ENCODE measurements around the gene STH.

- TF ChIP-seq EZH2 (IDR thresholded peaks at IDR 0.05; ENCODE audit: insufficient read depth, low read length), result no peak
- TF ChIP-seq, protein P1, sequence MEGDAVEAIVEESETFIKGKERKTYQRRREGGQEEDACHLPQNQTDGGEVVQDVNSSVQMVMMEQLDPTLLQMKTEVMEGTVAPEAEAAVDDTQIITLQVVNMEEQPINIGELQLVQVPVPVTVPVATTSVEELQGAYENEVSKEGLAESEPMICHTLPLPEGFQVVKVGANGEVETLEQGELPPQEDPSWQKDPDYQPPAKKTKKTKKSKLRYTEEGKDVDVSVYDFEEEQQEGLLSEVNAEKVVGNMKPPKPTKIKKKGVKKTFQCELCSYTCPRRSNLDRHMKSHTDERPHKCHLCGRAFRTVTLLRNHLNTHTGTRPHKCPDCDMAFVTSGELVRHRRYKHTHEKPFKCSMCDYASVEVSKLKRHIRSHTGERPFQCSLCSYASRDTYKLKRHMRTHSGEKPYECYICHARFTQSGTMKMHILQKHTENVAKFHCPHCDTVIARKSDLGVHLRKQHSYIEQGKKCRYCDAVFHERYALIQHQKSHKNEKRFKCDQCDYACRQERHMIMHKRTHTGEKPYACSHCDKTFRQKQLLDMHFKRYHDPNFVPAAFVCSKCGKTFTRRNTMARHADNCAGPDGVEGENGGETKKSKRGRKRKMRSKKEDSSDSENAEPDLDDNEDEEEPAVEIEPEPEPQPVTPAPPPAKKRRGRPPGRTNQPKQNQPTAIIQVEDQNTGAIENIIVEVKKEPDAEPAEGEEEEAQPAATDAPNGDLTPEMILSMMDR (IDR thresholded peaks at IDR 0.05; ENCODE audit: insufficient read depth, low read depth, low read length), result no peak
These were observed 27.4 kb downstream of the STH start for GRCh38 chr17:46026166-46027047.
